Measurements from ENCODE around the gene TMEM171.
A peak's percentile ranks its signal among the peaks of the same experiment; 100 is the strongest.

TMEM171 gene

DNA sequence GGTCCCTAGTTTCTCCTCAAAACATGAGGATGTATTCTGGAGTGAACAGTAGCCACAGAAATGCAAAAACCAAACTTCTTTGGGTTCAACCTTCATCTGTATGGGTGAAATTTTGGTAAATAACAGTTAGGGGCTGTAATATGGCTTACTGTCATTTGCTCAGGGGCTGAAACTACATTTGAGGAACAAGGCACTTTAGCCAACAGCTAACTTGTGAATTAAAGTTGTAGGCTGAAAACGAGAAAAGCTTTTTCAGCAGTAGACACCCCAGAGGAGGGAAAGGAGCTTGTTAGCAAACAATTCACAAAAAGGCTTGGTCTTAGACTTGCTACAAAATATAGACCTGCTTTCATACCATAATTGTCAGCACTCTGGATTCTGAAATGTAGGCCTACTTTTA is 6.6 kb downstream of the TMEM171 start:
- no peak for DNase-seq (ENCODE audit: low read depth)
- H3K4me3 ChIP-seq (ENCODE audit: low read depth, low read length), result no peak overlapping the region
- TF ChIP-seq, protein P1, sequence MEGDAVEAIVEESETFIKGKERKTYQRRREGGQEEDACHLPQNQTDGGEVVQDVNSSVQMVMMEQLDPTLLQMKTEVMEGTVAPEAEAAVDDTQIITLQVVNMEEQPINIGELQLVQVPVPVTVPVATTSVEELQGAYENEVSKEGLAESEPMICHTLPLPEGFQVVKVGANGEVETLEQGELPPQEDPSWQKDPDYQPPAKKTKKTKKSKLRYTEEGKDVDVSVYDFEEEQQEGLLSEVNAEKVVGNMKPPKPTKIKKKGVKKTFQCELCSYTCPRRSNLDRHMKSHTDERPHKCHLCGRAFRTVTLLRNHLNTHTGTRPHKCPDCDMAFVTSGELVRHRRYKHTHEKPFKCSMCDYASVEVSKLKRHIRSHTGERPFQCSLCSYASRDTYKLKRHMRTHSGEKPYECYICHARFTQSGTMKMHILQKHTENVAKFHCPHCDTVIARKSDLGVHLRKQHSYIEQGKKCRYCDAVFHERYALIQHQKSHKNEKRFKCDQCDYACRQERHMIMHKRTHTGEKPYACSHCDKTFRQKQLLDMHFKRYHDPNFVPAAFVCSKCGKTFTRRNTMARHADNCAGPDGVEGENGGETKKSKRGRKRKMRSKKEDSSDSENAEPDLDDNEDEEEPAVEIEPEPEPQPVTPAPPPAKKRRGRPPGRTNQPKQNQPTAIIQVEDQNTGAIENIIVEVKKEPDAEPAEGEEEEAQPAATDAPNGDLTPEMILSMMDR (IDR thresholded peaks at IDR 0.05; ENCODE audit: low read depth, low read length, missing control alignments), result no peak

DNA sequence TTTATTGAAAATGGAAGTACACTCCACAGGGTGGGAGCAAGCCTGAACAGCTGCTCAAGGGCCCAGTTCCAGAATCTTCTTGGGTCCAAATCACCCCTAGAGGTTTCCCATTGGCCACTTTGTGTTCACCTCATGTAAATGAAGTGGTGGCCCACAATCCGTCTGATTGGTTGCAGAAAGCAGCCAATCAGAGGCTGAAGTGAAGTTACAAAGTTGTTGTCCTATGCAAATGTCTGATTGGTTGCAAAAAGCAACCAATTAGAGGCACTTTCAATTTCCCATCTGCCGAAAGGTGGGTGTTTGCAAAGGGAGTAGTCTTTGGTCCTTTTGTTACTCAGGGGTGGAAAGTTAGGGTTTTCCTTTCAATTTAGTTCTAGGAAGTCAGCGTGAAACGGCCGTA is 8.8 kb downstream of the TMEM171 start:
- no peak for DNase-seq (ENCODE audit: low read depth)
- TF ChIP-seq, protein P1 (IDR thresholded peaks at IDR 0.05; ENCODE audit: low read depth, low read length, missing control alignments), result no peak
- no peak overlapping the region for H3K4me3 ChIP-seq (ENCODE audit: low read depth, low read length)

DNA sequence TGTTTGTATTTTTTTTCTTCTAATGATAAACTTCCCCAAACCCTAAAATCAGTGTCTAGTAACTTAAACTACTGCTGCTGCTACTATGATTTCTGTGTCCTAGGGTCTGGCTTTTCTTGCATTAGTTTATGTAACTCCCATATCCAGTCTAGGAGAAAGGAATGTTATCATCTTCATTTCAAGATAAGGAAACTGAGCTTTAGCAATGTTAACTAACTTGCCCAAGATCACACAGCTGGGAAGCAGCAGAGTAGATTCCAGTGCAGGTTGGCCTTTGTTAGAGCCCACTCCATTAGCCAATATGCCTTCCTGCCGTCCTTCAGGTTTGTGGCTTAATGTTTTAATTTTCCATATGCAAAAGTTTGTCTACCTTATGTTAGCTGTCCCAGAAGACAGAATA is 10.4 kb downstream of the TMEM171 start:
- TF ChIP-seq, protein P1 (IDR thresholded peaks at IDR 0.05; ENCODE audit: low read depth, low read length, missing control alignments), result no peak
- no peak overlapping the region for H3K4me3 ChIP-seq (ENCODE audit: low read depth, low read length)
- no peak for DNase-seq (ENCODE audit: low read depth)

DNA sequence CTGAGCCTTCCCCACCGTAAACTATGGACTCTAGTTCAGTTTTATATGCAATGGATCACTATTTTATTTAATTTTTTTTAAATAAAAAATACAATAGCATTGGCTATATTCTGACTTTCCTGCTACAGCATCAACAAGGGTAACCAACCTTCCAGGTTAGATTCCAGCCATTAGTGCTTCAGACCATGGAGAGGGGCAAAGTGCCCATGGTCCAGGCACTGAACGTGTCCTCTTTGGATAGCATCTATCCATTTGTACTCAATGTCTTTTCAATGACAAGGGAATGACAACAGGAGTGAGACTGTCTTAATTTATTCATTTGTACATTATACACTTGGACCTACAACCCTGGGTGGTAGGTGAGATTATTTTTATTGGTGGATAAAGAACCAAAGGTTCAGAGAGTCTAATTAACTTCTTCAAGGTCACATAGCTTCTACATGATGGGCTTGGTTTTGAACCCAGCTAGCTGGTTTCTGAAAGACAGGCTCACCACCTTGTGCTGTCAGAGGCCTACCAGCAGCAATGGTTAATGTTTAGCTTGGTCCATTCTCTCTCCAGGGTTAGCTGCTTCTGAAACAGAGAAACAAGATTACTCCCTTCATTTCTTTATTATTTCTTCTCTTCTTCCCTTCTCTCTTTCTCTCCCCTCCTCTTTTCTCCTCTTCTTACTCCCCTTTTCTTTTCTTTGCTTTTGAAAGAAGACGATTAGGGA is 11.5 kb downstream of the TMEM171 start:
- TF ChIP-seq, protein P1 (IDR thresholded peaks at IDR 0.05; ENCODE audit: low read depth, low read length, missing control alignments), result no peak
- H3K4me3 ChIP-seq (ENCODE audit: low read depth, low read length), result no peak overlapping the region
- no peak for DNase-seq (ENCODE audit: low read depth)

DNA sequence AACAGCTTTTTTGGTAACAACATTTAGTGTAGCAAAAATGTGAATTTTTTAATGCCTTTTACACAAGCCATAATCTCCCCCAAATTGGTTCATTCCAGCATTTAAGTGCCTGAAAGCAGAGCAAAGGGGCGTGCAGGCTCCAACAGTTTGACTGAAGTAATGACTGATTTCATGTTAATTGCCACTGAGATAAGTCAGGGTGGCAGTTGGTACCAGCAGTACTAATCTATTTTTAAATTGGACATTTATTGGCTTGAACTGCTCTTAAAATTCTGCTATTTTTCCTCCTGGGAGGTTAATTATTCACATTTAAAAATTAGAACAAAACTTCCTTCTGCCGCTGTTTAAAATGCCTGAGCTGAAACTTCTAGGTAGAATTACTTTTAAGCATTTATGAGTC is 12.4 kb downstream of the TMEM171 start:
- DNase-seq (ENCODE audit: low read depth), result no peak
- TF ChIP-seq, protein P1 (IDR thresholded peaks at IDR 0.05; ENCODE audit: low read depth, low read length, missing control alignments), result no peak
- no peak overlapping the region for H3K4me3 ChIP-seq (ENCODE audit: low read depth, low read length)

DNA sequence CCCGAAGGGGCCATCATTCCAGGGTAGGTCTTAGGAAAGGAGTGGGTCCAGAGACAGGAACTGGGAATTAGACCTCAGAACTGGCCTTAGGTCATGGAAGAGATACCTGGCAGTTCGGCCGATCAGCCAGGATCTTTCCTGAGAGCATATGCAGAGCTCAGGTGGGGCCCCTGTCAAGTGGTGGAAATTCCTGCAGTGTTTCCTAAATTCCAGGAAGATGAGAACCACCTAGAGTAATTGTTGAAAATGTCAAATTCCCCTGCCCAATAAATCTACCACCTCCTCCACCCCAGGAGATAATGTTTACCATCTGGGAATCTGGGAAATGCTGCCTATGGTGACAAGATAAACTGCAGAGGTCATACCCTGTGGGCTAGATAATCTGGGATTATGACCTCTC is 14.6 kb downstream of the TMEM171 start:
- no peak overlapping the region for H3K4me3 ChIP-seq (ENCODE audit: low read depth, low read length)
- DNase-seq (ENCODE audit: low read depth), result no peak
- TF ChIP-seq, protein P1 (IDR thresholded peaks at IDR 0.05; ENCODE audit: low read depth, low read length, missing control alignments), result no peak

DNA sequence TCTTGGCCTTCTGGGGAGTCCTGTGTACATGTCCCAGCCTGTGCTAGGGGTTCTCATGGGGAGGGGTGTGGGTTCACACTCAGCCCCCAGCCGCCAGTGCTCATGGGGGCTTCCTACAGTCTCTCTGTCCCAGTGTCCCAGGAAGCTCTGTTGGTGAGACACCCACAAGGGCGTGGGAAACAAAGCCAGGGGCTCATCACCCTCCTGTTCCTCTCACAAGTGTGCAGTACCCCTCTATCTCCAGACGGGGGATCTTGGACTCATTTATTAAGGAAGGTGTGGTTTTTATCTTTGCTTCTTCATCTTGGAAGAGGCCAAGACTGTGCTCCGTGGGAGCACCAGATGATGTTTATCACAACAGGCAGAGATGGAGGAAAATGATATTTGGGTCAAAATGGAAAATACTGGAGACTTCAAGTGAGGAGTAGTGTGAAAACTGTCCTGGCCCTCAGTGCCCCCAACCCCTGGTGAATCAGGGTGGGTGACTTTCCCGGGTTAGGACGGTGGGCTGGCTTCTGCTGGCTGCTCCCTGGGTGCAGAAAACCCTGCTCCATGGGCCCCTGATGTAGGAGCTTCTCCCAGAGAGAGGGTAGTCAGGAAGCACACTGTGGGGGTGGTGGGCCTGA is 15.2 kb downstream of the TMEM171 start:
- TF ChIP-seq, protein P1 (IDR thresholded peaks at IDR 0.05; ENCODE audit: low read depth, low read length, missing control alignments), result peak; percentile 53
- H3K4me3 ChIP-seq (ENCODE audit: low read depth, low read length), result no peak overlapping the region
- no peak for DNase-seq (ENCODE audit: low read depth)

Measured in GM12864 (cell line).